OCI-LY7 (cell line): ENCODE data around the gene PHF21B. TPM values are rescaled to one million over a fixed set of nuclear protein-coding genes. Genes with fewer than 3 reads are reported as not detected.

Experiments used
- BruUV-seq: library from RNA; stranded (reverse); fragments of 400-500 nt; replicated peaks from 2 replicates; lab custom pipeline; 2021; lab: Mats Ljungman, UMichigan
- CTCF ChIA-PET: fragments of 300-600 bp; sonication (Branson Sonifier 250); formaldehyde crosslinking; loops from one replicate; lab custom pipeline; 2022; ENCODE audit warnings: antibody characterized with exemption; ENCODE audit not compliant: unreplicated experiment; lab: Charles Lee
- POLR2A ChIA-PET: fragments of 300-600 bp; sonication (Branson Sonifier 250); formaldehyde crosslinking; loops from one replicate; lab custom pipeline; 2022; ENCODE audit warnings: antibody characterized with exemption; lab: Charles Lee
- DNase-seq: peaks from one replicate; pipeline ENCODE4 v3.0.0-alpha.2; 2015; ENCODE audit warnings: low spot score
- H2AFZ ChIP-seq: fragments of 200-600 bp; sonication (generic), shearing (Covaris generic); 2 replicates; pipeline ENCODE4 v1.6.1; 2014; ENCODE audit warnings: mild to moderate bottlenecking, antibody characterized with exemption, low read length, moderate library complexity
- H3K27ac ChIP-seq: fragments of 200-600 bp; sonication (generic); 2 replicates; pipeline ENCODE4 v1.5.1; 2014; ENCODE audit warnings: mixed run types, low read depth, mild to moderate bottlenecking, moderate library complexity, low read length, inconsistent platforms; ENCODE audit not compliant: poor library complexity, severe bottlenecking
- H3K36me3 ChIP-seq: fragments of 200-600 bp; sonication (generic); 2 replicates; pipeline ENCODE4 v1.6.1; 2014; ENCODE audit warnings: mild to moderate bottlenecking, antibody characterized with exemption, low read length, moderate library complexity, mixed read lengths; ENCODE audit not compliant: insufficient read depth
- H3K4me1 ChIP-seq: fragments of 200-600 bp; sonication (generic); 2 replicates; pipeline ENCODE4 v1.5.1; 2014; ENCODE audit warnings: mild to moderate bottlenecking, low read length; ENCODE audit not compliant: insufficient read depth, poor library complexity, severe bottlenecking
- H3K4me2 ChIP-seq: fragments of 200-600 bp; sonication (generic); 2 replicates; pipeline ENCODE4 v1.6.1; 2014; ENCODE audit warnings: mild to moderate bottlenecking, low read length
- H3K4me3 ChIP-seq: fragments of 200-600 bp; sonication (generic); 2 replicates; pipeline ENCODE4 v1.5.1; 2014; ENCODE audit warnings: mild to moderate bottlenecking, low read depth, low read length; ENCODE audit not compliant: poor library complexity, severe bottlenecking
- H3K79me2 ChIP-seq: fragments of 200-600 bp; sonication (generic); 2 replicates; pipeline ENCODE4 v1.6.1; 2016; ENCODE audit warnings: low read depth, mild to moderate bottlenecking, low read length, moderate library complexity, mixed read lengths; ENCODE audit not compliant: insufficient read depth
- H3K9me2 ChIP-seq: fragments of 200-600 bp; sonication (generic); 2 replicates; pipeline ENCODE4 v1.6.1; 2016; ENCODE audit warnings: mild to moderate bottlenecking, low read length, mixed read lengths; ENCODE audit not compliant: insufficient read depth
- H3K9me3 ChIP-seq: fragments of 200-600 bp; sonication (generic); 2 replicates; pipeline ENCODE4 v1.6.1; 2014; ENCODE audit warnings: mild to moderate bottlenecking, mixed run types, low read length, mixed read lengths
- H4K20me1 ChIP-seq: fragments of 200-600 bp; sonication (generic); 2 replicates; pipeline ENCODE4 v1.6.1; 2014; ENCODE audit warnings: mild to moderate bottlenecking, antibody characterized with exemption, low read length, moderate library complexity, mixed read lengths; ENCODE audit not compliant: insufficient read depth
- CTCF ChIP-seq: fragments of 200-600 bp; sonication (generic); conservative IDR thresholded peaks from 2 replicates; pipeline ENCODE4 v1.5.1; 2014; ENCODE audit warnings: mild to moderate bottlenecking, antibody characterized with exemption, low read length, moderate library complexity, mixed read lengths
- EZH2phosphoT487 ChIP-seq: fragments of 200-600 bp; sonication (generic); IDR thresholded peaks from 2 replicates; pipeline ENCODE4 v1.6.1; 2018; ENCODE audit warnings: low read depth, borderline replicate concordance, mild to moderate bottlenecking, mixed run types, antibody characterized with exemption, low read length, moderate library complexity, mixed read lengths
- intact Hi-C: fragments of 100-400 bp; cut with micrococcal nuclease; formaldehyde crosslinking; loops from one replicate; pipeline ENCODE4 v1.10.0; 2022; ENCODE audit not compliant: unreplicated experiment
- total RNA-seq, 2 experiments: library from RNA; depleted of rRNA in 1 of 2; stranded (reverse); fragments of >200 nt in 1 of 2; shearing (Covaris generic) in 1 of 2; gene quantifications; 2 replicates each; pipeline ENCODE4 v1.2.3, GENCODE V29; 2014 to 2022

Gene PHF21B
- total RNA-seq, 2 experiments from 2014 or later: 9.4 to 12.4 TPM

- Histone ChIP-seq H3K4me1 (no peaks in the 10 kb centered on the region), H3K4me2 (no peak overlapping the region), H2AFZ (no peak overlapping the region), H3K79me2 (no peaks in the 10 kb centered on the region), H3K9me3 (no peaks in the 10 kb centered on the region), H3K36me3 (no peaks in the 10 kb centered on the region), H3K27ac (no peak overlapping the region), H3K4me3 (no peak overlapping the region), H4K20me1 (no peaks in the 10 kb centered on the region), H3K9me2 (no peaks in the 10 kb centered on the region)
- ChIA-PET CTCF (no interaction called here), POLR2A (no interaction called here)
- intact Hi-C loops: no loop called here
- DNase-seq: no peak
- TF ChIP-seq EZH2phosphoT487 (no peak), CTCF (no peak)
- no TSS peak for BruUV-seq
These were observed 162.4 kb downstream of the PHF21B start for GRCh38 chr22:44847380-44847779.

- POLR2A ChIA-PET: no interaction called here
- no TSS peak for BruUV-seq
These were observed 163.0 kb downstream of the PHF21B start for GRCh38 chr22:44846726-44847275.

More at GRCh38 chr22:44846726-44847275, 163.0 kb downstream of the PHF21B start:
- intact Hi-C loops: no loop called here
- CTCF ChIA-PET: no interaction called here
- DNase-seq: no peak
- Histone ChIP-seq H2AFZ (no peak overlapping the region), H3K9me3 (no peaks in the 10 kb centered on the region), H3K9me2 (no peaks in the 10 kb centered on the region), H4K20me1 (no peaks in the 10 kb centered on the region), H3K4me3 (no peak overlapping the region), H3K79me2 (no peaks in the 10 kb centered on the region), H3K27ac (no peak overlapping the region), H3K36me3 (no peaks in the 10 kb centered on the region), H3K4me1 (no peaks in the 10 kb centered on the region), H3K4me2 (no peak overlapping the region)
- TF ChIP-seq EZH2phosphoT487 (no peak), CTCF (no peak)
